GM10847 (cell line): ENCODE results near the gene EIF4E2.

ENCODE experiments used
- POLR2A ChIP-seq: IDR thresholded peaks from 2 replicates; pipeline ENCODE4 v1.6.1; 2011; ENCODE audit not compliant: insufficient read length; ENCODE audit errors: extremely low read depth

The EIF4E2 gene

GRCh38 chr2:232519581-232520438 is 30.7 kb upstream of the EIF4E2 start, which contains the start of gene PRSS56:
Gene PRSS56 (plus strand): TSS chr2:232520388. CDS start chr2:232520599, 211 bp downstream.
- TF ChIP-seq POLR2A = no peak

GRCh38 chr2:232520489-232520888 is 30.0 kb upstream of the EIF4E2 start:
- no peak for TF ChIP-seq POLR2A

GRCh38 chr2:232521098-232521497 is 29.4 kb upstream of the EIF4E2 start:
- TF ChIP-seq POLR2A = no peak

- no peak for TF ChIP-seq POLR2A
These were observed 28.4 kb upstream of the EIF4E2 start for GRCh38 chr2:232521959-232522622.

GRCh38 chr2:232522623-232523401 is 27.7 kb upstream of the EIF4E2 start:
- TF ChIP-seq POLR2A = no peak

GRCh38 chr2:232523402-232523681 is 27.1 kb upstream of the EIF4E2 start:
- TF ChIP-seq POLR2A = no peak

GRCh38 chr2:232523682-232524597 is 26.5 kb upstream of the EIF4E2 start:
- no peak for TF ChIP-seq POLR2A

- TF ChIP-seq POLR2A = no peak
These were observed 25.7 kb upstream of the EIF4E2 start for GRCh38 chr2:232524771-232525170.

- no peak for TF ChIP-seq POLR2A
These were observed 25.3 kb upstream of the EIF4E2 start for GRCh38 chr2:232525199-232525598.

GRCh38 chr2:232525791-232526371 is 24.6 kb upstream of the EIF4E2 start, which contains the start of gene CHRND:
Gene CHRND (plus strand): TSS chr2:232526160. CDS start chr2:232526216, 56 bp downstream.
- no peak for TF ChIP-seq POLR2A

GRCh38 chr2:232526372-232526941 is 24.0 kb upstream of the EIF4E2 start:
- no peak for TF ChIP-seq POLR2A

GRCh38 chr2:232527905-232528470 is 22.5 kb upstream of the EIF4E2 start:
- no peak for TF ChIP-seq POLR2A

- TF ChIP-seq POLR2A = no peak
These were observed 21.6 kb upstream of the EIF4E2 start for GRCh38 chr2:232528746-232529460.
